Activated CD4-positive, alpha-beta memory T cell treated with anti-CD3 and anti-CD28 coated beads, Interleukin-2, amount 10 ng/mL, durations not matched to agents 7 days and 5 days (primary cell): ENCODE data around the gene FKBP15. TPM values are rescaled to one million over a fixed set of nuclear protein-coding genes. Genes with fewer than 3 reads are reported as not detected.
"Not testable (repeated sequence)": the region's sequence is repeated elsewhere in the genome, so short reads cannot be mapped to it uniquely, and the experiment has no call there.

Experiments used
- CTCF ChIA-PET: fragments of 350-600 bp; sonication (Branson Sonifier 250); formaldehyde crosslinking; loops from one replicate; lab custom pipeline; 2021; ENCODE audit warnings: antibody characterized with exemption, inconsistent platforms; lab: Charles Lee
- POLR2A ChIA-PET: fragments of 350-600 bp; sonication (Branson Sonifier 250); formaldehyde crosslinking; loops from one replicate; lab custom pipeline; 2021; ENCODE audit warnings: antibody characterized with exemption; lab: Charles Lee
- DNase-seq: peaks from one replicate; pipeline ENCODE4 v3.0.0-alpha.2; 2020
- H3K27ac Mint-ChIP-seq: one replicate; pipeline ENCODE4 v1.8.0; 2021; ENCODE audit warnings: mild to moderate bottlenecking, mixed read lengths
- H3K27me3 Mint-ChIP-seq: one replicate; pipeline ENCODE4 v1.8.0; 2021; ENCODE audit warnings: mixed read lengths
- H3K36me3 Mint-ChIP-seq: one replicate; pipeline ENCODE4 v1.8.0; 2021; ENCODE audit warnings: low read depth, mixed read lengths
- H3K4me1 Mint-ChIP-seq: one replicate; pipeline ENCODE4 v1.8.0; 2021; ENCODE audit warnings: mixed read lengths
- H3K4me3 Mint-ChIP-seq: one replicate; pipeline ENCODE4 v1.8.0; 2021; ENCODE audit warnings: mild to moderate bottlenecking, mixed read lengths
- H3K9me3 Mint-ChIP-seq: one replicate; pipeline ENCODE4 v1.8.0; 2021; ENCODE audit warnings: mixed read lengths
- total RNA-seq, 2 experiments: library from RNA; stranded (reverse); gene quantifications; one replicate each; pipeline ENCODE4 v1.2.3, GENCODE V29; 2021

FKBP15 gene
- total RNA-seq, 2 experiments from 2014 or later = 34.9 to 38.2 TPM

DNA sequence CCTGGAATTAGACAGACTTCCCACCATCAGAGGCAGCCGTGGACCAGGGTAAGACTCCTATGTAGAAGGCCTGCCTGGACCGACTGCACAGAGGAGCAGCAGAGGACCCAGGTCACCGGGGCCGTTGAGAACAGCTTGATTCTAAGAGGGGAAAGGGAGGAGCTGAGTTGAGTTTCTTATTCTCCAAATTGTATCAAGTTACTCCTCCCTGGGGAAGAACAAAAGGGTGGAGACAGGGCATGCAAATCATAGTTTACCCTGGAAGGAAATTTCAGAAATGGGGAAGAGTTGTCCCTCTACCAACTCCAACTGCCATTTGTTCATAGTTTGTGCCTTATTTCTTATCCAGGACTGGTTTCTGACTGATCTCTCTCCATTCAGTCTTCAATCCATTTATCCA lies 91.2 kb downstream of the FKBP15 start:
- CTCF ChIA-PET = no interaction called here
- POLR2A ChIA-PET = no interaction called here
- H3K9me3 Mint-ChIP-seq = peaks cover 2% of the 10 kb centered on the region
- H3K36me3 Mint-ChIP-seq = no peaks in the 10 kb centered on the region
- H3K27ac Mint-ChIP-seq = no peak overlapping the region
- H3K27me3 Mint-ChIP-seq = peaks cover 15% of the 10 kb centered on the region
- DNase-seq = no peak
- no peaks in the 10 kb centered on the region for H3K4me1 Mint-ChIP-seq
- H3K4me3 Mint-ChIP-seq = no peak overlapping the region

DNA sequence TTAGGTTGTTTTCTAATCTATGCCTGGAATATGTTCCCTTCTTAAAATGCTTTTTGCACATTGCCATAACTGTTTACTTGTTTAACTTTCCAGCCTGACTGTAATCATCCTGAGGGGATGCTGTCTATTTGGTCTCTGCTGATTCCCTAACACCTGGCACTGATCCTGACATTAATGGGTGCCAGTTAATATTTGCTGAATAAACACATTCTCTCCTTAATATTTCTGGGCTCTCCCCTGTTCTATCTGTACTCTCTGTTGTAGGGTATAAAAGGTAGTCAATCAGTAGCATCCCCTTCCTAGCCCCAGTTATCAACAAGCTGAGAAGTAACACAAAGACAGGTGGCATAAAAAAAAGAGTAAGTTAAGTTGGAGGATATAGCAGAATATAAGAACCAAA lies 91.6 kb downstream of the FKBP15 start:
- CTCF ChIA-PET = no interaction called here
- no peak for DNase-seq
- Mint-ChIP-seq H3K4me3 (no peak overlapping the region), H3K36me3 (no peaks in the 10 kb centered on the region), H3K9me3 (peaks cover 2% of the 10 kb centered on the region), H3K27me3 (peaks cover 15% of the 10 kb centered on the region), H3K27ac (no peak overlapping the region), H3K4me1 (no peaks in the 10 kb centered on the region)
- POLR2A ChIA-PET = no interaction called here

DNA sequence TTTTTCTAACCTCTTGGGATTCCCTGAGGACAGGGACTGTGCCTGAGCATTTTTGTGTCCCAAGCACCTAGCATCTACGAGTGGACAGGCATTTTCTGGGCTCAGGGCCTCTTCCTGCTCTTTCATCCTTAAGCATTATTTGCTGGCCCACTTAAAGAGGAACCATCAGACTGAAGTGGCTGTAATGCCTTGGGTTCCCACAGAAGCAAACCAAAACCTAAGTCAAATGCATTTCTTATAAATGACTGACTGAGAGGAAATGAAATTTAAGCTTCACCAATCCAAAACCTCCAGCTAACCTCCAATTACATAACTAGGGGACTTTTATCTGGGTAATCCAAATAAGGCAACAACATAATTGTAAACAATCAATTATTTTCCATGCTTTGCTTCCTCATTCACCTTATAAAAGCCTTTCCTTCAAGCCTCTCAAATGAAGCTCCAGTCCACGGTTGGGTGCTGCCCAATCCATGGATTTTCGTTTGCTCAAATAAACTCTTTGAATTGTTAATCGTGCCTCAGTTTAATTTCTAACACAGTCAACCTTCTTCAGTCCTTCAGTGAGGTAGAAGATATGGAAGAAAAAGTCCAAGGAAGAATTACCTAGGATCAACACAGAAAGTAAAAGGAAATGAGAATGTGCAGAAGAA lies 95.6 kb downstream of the FKBP15 start:
- ChIA-PET POLR2A (no interaction called here), CTCF (no interaction called here)

DNA sequence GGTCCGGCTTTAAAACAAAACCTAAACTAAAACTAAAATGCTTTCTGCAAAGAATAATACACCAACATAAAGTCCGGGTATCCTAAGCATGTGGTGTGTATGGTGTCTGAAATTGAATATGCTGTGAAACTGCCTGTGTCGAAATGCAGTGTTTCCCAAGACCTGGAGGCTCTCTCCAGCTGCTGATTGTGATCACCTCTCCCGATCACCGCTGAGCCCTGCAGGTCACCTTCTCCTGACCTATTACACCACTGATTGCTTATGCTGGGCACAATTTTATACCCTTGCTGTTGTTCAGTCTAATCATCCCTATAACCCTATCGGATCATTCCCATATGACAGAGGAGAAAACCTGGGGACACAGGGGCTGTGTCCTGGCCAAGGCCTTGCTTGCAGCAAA lies 102.2 kb downstream of the FKBP15 start:
- H3K4me3 Mint-ChIP-seq, H3K27me3 Mint-ChIP-seq, DNase-seq, POLR2A ChIA-PET, H3K4me1 Mint-ChIP-seq, H3K9me3 Mint-ChIP-seq, CTCF ChIA-PET, H3K36me3 Mint-ChIP-seq, H3K27ac Mint-ChIP-seq: not testable (repeated sequence)

More for the DNA sequence above, 95.6 kb downstream of the FKBP15 start:
- Mint-ChIP-seq H3K27me3 (peaks cover 11% of the 10 kb centered on the region), H3K4me3 (no peak overlapping the region), H3K36me3 (no peaks in the 10 kb centered on the region), H3K27ac (no peak overlapping the region), H3K4me1 (no peaks in the 10 kb centered on the region), H3K9me3 (peaks cover 2% of the 10 kb centered on the region)
- no peak for DNase-seq

Other genes starting within 250 kb of the FKBP15 start
- under 1 TPM in 1 of 2 experiments, not detected in 1; 0.30 TPM for gene ZNF883, start 209.1 kb downstream of the FKBP15 start, total RNA-seq
- gene ZFP37, start 164.6 kb downstream of the FKBP15 start, total RNA-seq = under 1 TPM; 0.78 to 0.81 TPM
- 1 to 10 TPM; 3.6 TPM for gene SLC31A2, start 70.3 kb downstream of the FKBP15 start, total RNA-seq
- gene SLC31A1, start 267 bp upstream of the FKBP15 start, total RNA-seq = 10 to 100 TPM in 1 of 2 experiments, 1 to 10 TPM in 1; 9.2 to 10.0 TPM
- gene CDC26, start 54.3 kb upstream of the FKBP15 start, total RNA-seq = 10 to 100 TPM; 34.3 to 38.5 TPM
- 10 to 100 TPM; 27.7 to 28.2 TPM for gene PRPF4, start 54.4 kb upstream of the FKBP15 start, total RNA-seq
- under 1 TPM; 0.23 to 0.40 TPM for gene RNF183, start 82.1 kb upstream of the FKBP15 start, total RNA-seq
- gene WDR31, start 119.0 kb upstream of the FKBP15 start, total RNA-seq = 1 to 10 TPM in 1 of 2 experiments, under 1 TPM in 1; 0.85 to 1.4 TPM
- gene BSPRY, start 128.3 kb upstream of the FKBP15 start, total RNA-seq = 1 to 10 TPM; 7.1 to 7.3 TPM
- gene HDHD3, start 155.7 kb upstream of the FKBP15 start, total RNA-seq = 10 to 100 TPM; 16.1 to 16.5 TPM
- gene ALAD, start 180.0 kb upstream of the FKBP15 start, total RNA-seq = 10 to 100 TPM; 25.1 to 29.0 TPM
- 10 to 100 TPM; 52.5 to 55.8 TPM for gene POLE3, start 189.4 kb upstream of the FKBP15 start, total RNA-seq
- gene C9orf43, start 189.5 kb upstream of the FKBP15 start, total RNA-seq = under 1 TPM; 0.40 TPM
- gene RGS3, start 242.4 kb upstream of the FKBP15 start, total RNA-seq = 10 to 100 TPM; 22.7 to 24.0 TPM